Natural killer cell (primary cell): ENCODE results near the gene SRRM4. TPM values are rescaled to one million over a fixed set of nuclear protein-coding genes. Genes with fewer than 3 reads are reported as not detected.
"Not testable (repeated sequence)": the region's sequence is repeated elsewhere in the genome, so short reads cannot be mapped to it uniquely, and the experiment has no call there.

Experiments
- ATAC-seq, 3 donors: fragments of 150-1000 bp in 2 of 3; fragments of 200-7000 bp in 1 of 3; cut with Tn5 transposase; 1 replicate in 1 of 3; 2 replicates in 2 of 3; pipeline ENCODE4 v1.10.0; 2021; ENCODE audit warnings: mild to moderate bottlenecking in 2 of 3, moderate library complexity in 2 of 3
- DNase-seq, 2 donors: peaks; one replicate each; pipeline versions ENCODE4 v3.0.0 to v3.0.0-alpha.2; 2013 to 2021; ENCODE audit warnings: mixed read lengths in 1 of 2
- H3K27ac ChIP-seq: one replicate; pipeline ENCODE4 v1.5.1; 2013; ENCODE audit warnings: mild to moderate bottlenecking, low read length
- H3K27me3 ChIP-seq: one replicate; pipeline ENCODE4 v1.6.1; 2013; ENCODE audit warnings: low read length; ENCODE audit not compliant: control insufficient read depth, insufficient read depth
- H3K36me3 ChIP-seq: one replicate; pipeline ENCODE4 v1.6.1; 2013; ENCODE audit warnings: low read length; ENCODE audit not compliant: control insufficient read depth, insufficient read depth
- H3K4me1 ChIP-seq: one replicate; pipeline ENCODE4 v1.6.1; 2013; ENCODE audit warnings: low read length; ENCODE audit not compliant: control insufficient read depth, insufficient read depth
- H3K4me3 ChIP-seq: one replicate; pipeline ENCODE4 v1.5.1; 2013; ENCODE audit warnings: low read length
- H3K9me3 ChIP-seq: one replicate; pipeline ENCODE4 v1.6.1; 2013; ENCODE audit warnings: low read length; ENCODE audit not compliant: control insufficient read depth, insufficient read depth
- H3K27ac Mint-ChIP-seq, 2 donors: one replicate each; pipeline ENCODE4 v1.8.0; 2022; ENCODE audit warnings: mild to moderate bottlenecking in 2 of 2, mixed read lengths in 2 of 2, moderate library complexity in 1 of 2
- H3K27me3 Mint-ChIP-seq, 2 donors: one replicate each; pipeline ENCODE4 v1.8.0; 2022; ENCODE audit warnings: low read depth in 2 of 2, mixed read lengths in 2 of 2
- H3K36me3 Mint-ChIP-seq: one replicate; pipeline ENCODE4 v1.8.0; 2022; ENCODE audit warnings: mixed read lengths
- H3K4me1 Mint-ChIP-seq, 2 donors: one replicate each; pipeline ENCODE4 v1.8.0; 2022; ENCODE audit warnings: mixed read lengths in 2 of 2
- H3K4me3 Mint-ChIP-seq: one replicate; pipeline ENCODE4 v1.8.0; 2022; ENCODE audit warnings: mild to moderate bottlenecking, moderate library complexity, mixed read lengths
- H3K9me3 Mint-ChIP-seq, 2 donors: one replicate each; pipeline ENCODE4 v1.8.0; 2022; ENCODE audit warnings: mixed read lengths in 2 of 2
- WGBS: methylation state at CpG from one replicate; pipeline ENCODE4 v1.1.7; 2013; ENCODE audit warnings: missing lambda C conversion rate; ENCODE audit not compliant: insufficient coverage; 5-methylcytosine and 5-hydroxymethylcytosine counted together
- intact Hi-C: fragments of 100-400 bp; cut with micrococcal nuclease; formaldehyde crosslinking; loops from one replicate; pipeline ENCODE4 v1.14.2; 2022
- total RNA-seq, 4 donors: library from RNA; stranded (reverse); fragments of 120-200 nt in 1 of 4; gene quantifications; one replicate each; pipeline versions ENCODE4 v1.2.3 to v1.2.4, GENCODE V29; 2013 to 2022
- TF ChIP-seq, protein P1 (sequence below): fragments of 200-600 bp; IDR thresholded peaks from one replicate; pipeline ENCODE4 v1.8.0; 2022; ENCODE audit warnings: antibody characterized with exemption

Gene SRRM4
- total RNA-seq, 3 donors from 2014 or later (not counting 1 experiment from before 2014, with no cell fraction given): not detected

DNA sequence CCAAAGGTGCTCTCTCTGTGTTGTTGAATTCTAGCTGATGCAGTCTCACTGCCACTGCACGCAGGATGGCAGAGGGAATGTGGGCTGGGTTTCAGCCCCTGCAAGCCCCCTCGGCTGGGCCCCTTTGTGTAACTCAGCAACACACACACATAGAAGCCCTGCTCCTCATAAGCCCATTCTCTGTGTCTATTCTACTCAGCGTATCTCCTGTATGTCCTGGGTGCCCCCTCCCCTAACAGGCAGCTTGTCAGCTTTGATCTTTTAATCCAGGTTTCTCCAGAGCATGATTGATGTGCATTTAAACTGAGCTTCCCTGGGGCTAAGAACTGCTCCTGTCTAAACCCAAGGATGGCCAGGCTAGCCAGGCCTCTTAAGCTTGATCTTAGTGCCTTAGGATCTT lies 43.0 kb downstream of the SRRM4 start:
- no peaks in the 10 kb centered on the region for H3K27me3 ChIP-seq
- H3K4me3 ChIP-seq: no peak overlapping the region
- no peak for DNase-seq
- H3K4me1 ChIP-seq: no peaks in the 10 kb centered on the region
- no peak for ATAC-seq
- Mint-ChIP-seq H3K4me1 (no peaks in the 10 kb centered on the region), H3K36me3 (no peaks in the 10 kb centered on the region), H3K4me3 (no peak overlapping the region), H3K27me3 (peaks cover 10 to 16% of the 10 kb centered on the region in 2 donors), H3K9me3 (peaks cover 0 to 4% of the 10 kb centered on the region in 2 donors), H3K27ac (no peak overlapping the region)
- H3K27ac ChIP-seq: no peak overlapping the region
- no peaks in the 10 kb centered on the region for H3K36me3 ChIP-seq
- intact Hi-C loops: no loop called here
- WGBS: 47% methylated on average over 3 of the region's 3 CpGs
- no peaks in the 10 kb centered on the region for H3K9me3 ChIP-seq
- TF ChIP-seq, protein P1, sequence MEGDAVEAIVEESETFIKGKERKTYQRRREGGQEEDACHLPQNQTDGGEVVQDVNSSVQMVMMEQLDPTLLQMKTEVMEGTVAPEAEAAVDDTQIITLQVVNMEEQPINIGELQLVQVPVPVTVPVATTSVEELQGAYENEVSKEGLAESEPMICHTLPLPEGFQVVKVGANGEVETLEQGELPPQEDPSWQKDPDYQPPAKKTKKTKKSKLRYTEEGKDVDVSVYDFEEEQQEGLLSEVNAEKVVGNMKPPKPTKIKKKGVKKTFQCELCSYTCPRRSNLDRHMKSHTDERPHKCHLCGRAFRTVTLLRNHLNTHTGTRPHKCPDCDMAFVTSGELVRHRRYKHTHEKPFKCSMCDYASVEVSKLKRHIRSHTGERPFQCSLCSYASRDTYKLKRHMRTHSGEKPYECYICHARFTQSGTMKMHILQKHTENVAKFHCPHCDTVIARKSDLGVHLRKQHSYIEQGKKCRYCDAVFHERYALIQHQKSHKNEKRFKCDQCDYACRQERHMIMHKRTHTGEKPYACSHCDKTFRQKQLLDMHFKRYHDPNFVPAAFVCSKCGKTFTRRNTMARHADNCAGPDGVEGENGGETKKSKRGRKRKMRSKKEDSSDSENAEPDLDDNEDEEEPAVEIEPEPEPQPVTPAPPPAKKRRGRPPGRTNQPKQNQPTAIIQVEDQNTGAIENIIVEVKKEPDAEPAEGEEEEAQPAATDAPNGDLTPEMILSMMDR: no peak

DNA sequence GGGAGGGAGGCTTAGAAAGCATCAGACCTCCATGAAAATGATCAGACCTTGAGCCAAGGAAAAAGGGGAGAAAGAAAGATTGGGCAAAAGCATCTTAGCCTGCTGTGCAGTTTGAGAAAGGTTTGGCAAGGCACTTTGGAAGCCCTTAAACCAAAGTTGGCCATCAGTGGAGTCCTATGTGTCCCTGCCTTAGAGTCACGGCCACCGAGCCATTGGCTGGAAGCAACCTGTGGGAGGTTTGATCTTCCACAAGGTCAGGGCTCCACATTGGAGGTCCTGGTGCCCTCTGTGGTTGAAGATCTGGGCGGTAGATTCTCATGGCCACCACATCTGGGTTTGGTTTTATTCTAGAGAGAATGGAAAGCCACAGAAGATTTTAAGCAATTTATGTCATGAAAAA lies 44.4 kb downstream of the SRRM4 start:
- no peak overlapping the region for H3K27ac Mint-ChIP-seq
- no peaks in the 10 kb centered on the region for H3K4me1 Mint-ChIP-seq
- no peaks in the 10 kb centered on the region for H3K4me1 ChIP-seq
- TF ChIP-seq, protein P1: no peak
- DNase-seq (no peak), ATAC-seq (no peak)
- no peaks in the 10 kb centered on the region for H3K36me3 ChIP-seq
- no peak overlapping the region for H3K27ac ChIP-seq
- no peaks in the 10 kb centered on the region for H3K36me3 Mint-ChIP-seq
- intact Hi-C loops: no loop called here
- H3K27me3 ChIP-seq: no peaks in the 10 kb centered on the region
- H3K9me3 ChIP-seq: no peaks in the 10 kb centered on the region
- 82% methylated on average over 3 of the region's 3 CpGs for WGBS
- H3K9me3 Mint-ChIP-seq: peaks cover 0 to 1% of the 10 kb centered on the region in 2 donors
- no peak overlapping the region for H3K4me3 Mint-ChIP-seq
- peaks cover 1 to 2% of the 10 kb centered on the region in 2 donors for H3K27me3 Mint-ChIP-seq
- no peak overlapping the region for H3K4me3 ChIP-seq

DNA sequence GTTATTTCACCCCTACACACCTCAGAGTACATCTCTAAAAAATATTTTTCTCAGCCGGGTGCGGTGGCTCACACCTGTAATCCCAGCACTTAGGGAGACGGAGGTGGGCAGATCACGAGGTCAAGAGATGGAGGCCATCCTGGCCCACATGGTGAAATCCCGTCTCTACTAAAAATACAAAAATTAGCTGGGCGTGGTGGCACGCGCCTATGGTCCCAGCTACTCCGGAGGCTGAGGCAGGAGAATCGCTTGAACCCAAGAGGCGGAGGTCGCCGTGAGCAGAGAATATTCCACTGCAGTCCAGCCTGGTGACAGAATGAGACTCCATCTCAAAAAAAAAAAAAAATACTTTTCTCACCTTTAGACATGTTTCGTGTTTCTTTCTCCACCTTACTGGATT lies 52.0 kb downstream of the SRRM4 start:
- H3K36me3 ChIP-seq, DNase-seq, H3K27me3 ChIP-seq, H3K9me3 Mint-ChIP-seq, H3K4me3 ChIP-seq, H3K4me1 ChIP-seq, H3K36me3 Mint-ChIP-seq, ATAC-seq, H3K4me1 Mint-ChIP-seq, H3K27ac ChIP-seq, H3K9me3 ChIP-seq, H3K27me3 Mint-ChIP-seq, H3K4me3 Mint-ChIP-seq, H3K27ac Mint-ChIP-seq, intact Hi-C loops: not testable (repeated sequence)
- WGBS: 90% methylated on average over 13 of the region's 14 CpGs

DNA sequence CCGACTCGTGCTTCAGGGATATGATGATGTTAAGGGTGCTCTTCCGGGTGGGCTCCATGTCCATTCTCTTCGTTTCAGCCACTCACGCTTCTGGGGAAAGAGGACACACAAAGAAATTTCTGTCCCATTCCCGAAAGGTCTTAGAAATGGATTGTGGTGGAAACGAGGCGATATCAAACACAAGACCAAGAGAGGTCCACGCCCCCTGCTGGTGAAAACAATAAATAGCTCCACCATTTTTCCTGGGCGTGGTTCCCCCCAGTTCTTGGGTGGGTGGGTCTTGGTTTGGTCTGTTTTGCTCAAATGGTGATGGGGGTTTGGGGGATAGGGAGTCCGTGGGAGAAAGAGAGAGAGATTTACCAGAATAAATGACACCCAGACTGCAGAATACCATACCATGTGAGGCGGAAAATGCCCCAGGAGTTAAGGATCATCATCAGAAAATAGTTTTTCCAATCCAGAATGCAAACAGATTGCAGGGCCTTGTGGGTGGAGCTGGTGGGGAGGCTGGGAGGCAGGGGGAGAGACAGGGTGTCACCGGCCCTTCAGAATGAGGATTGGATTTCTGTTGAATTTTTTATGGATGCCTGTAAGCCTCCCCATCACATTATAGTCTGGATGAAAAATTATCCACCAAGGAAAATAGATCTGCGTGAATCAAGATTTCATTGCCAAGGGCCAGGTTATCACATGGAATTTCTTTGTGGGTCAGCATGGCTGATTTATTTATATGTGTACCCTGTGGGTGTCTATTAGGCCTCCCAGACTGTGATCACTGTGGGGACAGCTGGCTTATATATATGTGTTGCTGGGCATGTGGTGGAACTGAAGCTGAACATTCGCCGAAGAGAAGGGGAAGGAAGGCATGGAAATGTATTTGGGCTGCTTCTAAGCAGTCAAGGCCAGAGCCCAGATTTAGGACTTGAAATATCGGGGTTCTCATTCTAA lies 55.8 kb downstream of the SRRM4 start:
- Mint-ChIP-seq H3K27me3 (peaks cover 0 to 10% of the 10 kb centered on the region in 2 donors), H3K9me3 (no peaks in the 10 kb centered on the region), H3K36me3 (no peaks in the 10 kb centered on the region), H3K4me1 (peaks cover 0 to 4% of the 10 kb centered on the region in 2 donors), H3K27ac (no peak overlapping the region), H3K4me3 (no peak overlapping the region)
- no peaks in the 10 kb centered on the region for H3K9me3 ChIP-seq
- WGBS: 59% methylated on average over 14 of the region's 17 CpGs
- H3K4me3 ChIP-seq: no peak overlapping the region
- intact Hi-C loops: loop anchor here (5.0 kb wide), 1 partner anchor 630 kb away; no protein-coding TSS in a partner anchor
- TF ChIP-seq, protein P1: peak; percentile 17
- no peaks in the 10 kb centered on the region for H3K4me1 ChIP-seq
- no peaks in the 10 kb centered on the region for H3K36me3 ChIP-seq
- H3K27ac ChIP-seq: no peak overlapping the region
- ATAC-seq (no peak), DNase-seq (peak in 1 of 2 donors; percentile 22)
- no peaks in the 10 kb centered on the region for H3K27me3 ChIP-seq
